Endothelial cell of umbilical vein (primary cell): Measurements from ENCODE around the gene DNAJC27.

Experiments
- CTCF ChIP-seq, 2 donors: IDR thresholded peaks; 1 replicate in 1 of 2; 2 replicates in 1 of 2; pipeline ENCODE4 v1.5.1; 2011; ENCODE audit warnings: low read length in 2 of 2, mild to moderate bottlenecking in 2 of 2, moderate library complexity in 2 of 2, control low read depth in 1 of 2, inconsistent platforms in 1 of 2, low read depth in 1 of 2; ENCODE audit not compliant: insufficient read depth in 1 of 2; ENCODE audit errors: extremely low read depth in 1 of 2
- EZH2 ChIP-seq: IDR thresholded peaks from 2 replicates; pipeline ENCODE4 v1.6.1; 2012; ENCODE audit warnings: borderline replicate concordance, low read depth, mild to moderate bottlenecking, moderate library complexity, low read length, inconsistent platforms; ENCODE audit not compliant: severe bottlenecking
- FOS ChIP-seq: IDR thresholded peaks from 2 replicates; pipeline ENCODE4 v1.6.1; 2011; ENCODE audit warnings: mild to moderate bottlenecking, low read length, moderate library complexity, borderline replicate concordance; ENCODE audit not compliant: insufficient read depth
- JUN ChIP-seq: IDR thresholded peaks from 2 replicates; pipeline ENCODE4 v1.6.1; 2011; ENCODE audit warnings: borderline replicate concordance, low read depth; ENCODE audit not compliant: insufficient read length, insufficient read depth
- POLR2A ChIP-seq: IDR thresholded peaks from 2 replicates; pipeline ENCODE4 v1.6.1; 2012; ENCODE audit warnings: low read depth, mild to moderate bottlenecking, control low read depth, low read length
- POLR2AphosphoS5 ChIP-seq: IDR thresholded peaks from 2 replicates; pipeline ENCODE4 v1.6.1; 2012; ENCODE audit warnings: low read depth, mild to moderate bottlenecking, control low read depth, low read length, moderate library complexity; ENCODE audit not compliant: insufficient read depth

GRCh38 chr2:24917731-24918325 lies 53.9 kb downstream of the DNAJC27 start:
- TF ChIP-seq POLR2AphosphoS5, result no peak
- TF ChIP-seq CTCF (IDR thresholded peaks at IDR 0.05; ENCODE audit: extremely low read depth in 1 of 2, insufficient read depth in 1 of 2, low read depth in 1 of 2, low read length in 2 of 2), result no peak
- TF ChIP-seq JUN, result no peak
- no peak for TF ChIP-seq EZH2
- no peak for TF ChIP-seq FOS
- TF ChIP-seq POLR2A, result no peak
